HG02973 (cell line): ENCODE results near the gene DPPA2.

ENCODE experiments used
- ATAC-seq: cut with Tn5 transposase; IDR thresholded peaks from one replicate; pipeline ENCODE4 v1.9.1; 2021; ENCODE audit warnings: moderate library complexity; ENCODE audit not compliant: unreplicated experiment

The DPPA2 gene

GRCh38 chr3:109325657-109326056, 9.3 kb upstream of the DPPA2 start:
- no peak for ATAC-seq

GRCh38 chr3:109325109-109325508, 8.8 kb upstream of the DPPA2 start:
- ATAC-seq, result no peak

GRCh38 chr3:109313061-109313460, 3.3 kb downstream of the DPPA2 start:
- ATAC-seq, result no peak

- no peak for ATAC-seq
These were observed 18.8 kb downstream of the DPPA2 start for GRCh38 chr3:109297496-109297895.

- no peak for ATAC-seq
These were observed 32.2 kb downstream of the DPPA2 start for GRCh38 chr3:109284071-109284470.

GRCh38 chr3:109278546-109278945, 37.8 kb downstream of the DPPA2 start:
- no peak for ATAC-seq

- no peak for ATAC-seq
These were observed 38.2 kb downstream of the DPPA2 start for GRCh38 chr3:109278141-109278540.

- no peak for ATAC-seq
These were observed 40.5 kb downstream of the DPPA2 start for GRCh38 chr3:109275702-109276293.

GRCh38 chr3:109270779-109271178, 45.5 kb downstream of the DPPA2 start:
- no peak for ATAC-seq

GRCh38 chr3:109269577-109270275, 46.6 kb downstream of the DPPA2 start:
- ATAC-seq, result no peak

GRCh38 chr3:109268181-109268580, 48.1 kb downstream of the DPPA2 start:
- ATAC-seq, result no peak

- no peak for ATAC-seq
These were observed 51.0 kb downstream of the DPPA2 start for GRCh38 chr3:109265295-109265694.

GRCh38 chr3:109257269-109257668, 59.0 kb downstream of the DPPA2 start:
- ATAC-seq, result no peak

GRCh38 chr3:109254770-109255169, 61.5 kb downstream of the DPPA2 start:
- no peak for ATAC-seq

GRCh38 chr3:109252641-109253040, 63.7 kb downstream of the DPPA2 start:
- ATAC-seq, result no peak
